ENCODE data around the gene CYP39A1.

- TF ChIP-seq CTCF (IDR thresholded peaks at IDR 0.05; ENCODE audit: poor library complexity) (no peak), EZH2phosphoT487 (IDR thresholded peaks at IDR 0.05; ENCODE audit: low read depth, severe bottlenecking, unreplicated experiment) (no peak)
Observed at GRCh38 chr6:46530896-46531295, 121.7 kb downstream of the CYP39A1 start.

Measured in hepatocyte (in vitro differentiated cells).